NCI-H82 treated with DMSO at 0.1 percent for 48 hours (cell line): ENCODE results near the gene CELA2B.
"Not testable (repeated sequence)": the region's sequence is repeated elsewhere in the genome, so short reads cannot be mapped to it uniquely, and the experiment has no call there.

Experiments used
- DNase-seq: peaks from one replicate; lab custom pipeline; 2025; ENCODE audit not compliant: unreplicated experiment; lab: John Stamatoyannopoulos, UW

CELA2B gene

DNA sequence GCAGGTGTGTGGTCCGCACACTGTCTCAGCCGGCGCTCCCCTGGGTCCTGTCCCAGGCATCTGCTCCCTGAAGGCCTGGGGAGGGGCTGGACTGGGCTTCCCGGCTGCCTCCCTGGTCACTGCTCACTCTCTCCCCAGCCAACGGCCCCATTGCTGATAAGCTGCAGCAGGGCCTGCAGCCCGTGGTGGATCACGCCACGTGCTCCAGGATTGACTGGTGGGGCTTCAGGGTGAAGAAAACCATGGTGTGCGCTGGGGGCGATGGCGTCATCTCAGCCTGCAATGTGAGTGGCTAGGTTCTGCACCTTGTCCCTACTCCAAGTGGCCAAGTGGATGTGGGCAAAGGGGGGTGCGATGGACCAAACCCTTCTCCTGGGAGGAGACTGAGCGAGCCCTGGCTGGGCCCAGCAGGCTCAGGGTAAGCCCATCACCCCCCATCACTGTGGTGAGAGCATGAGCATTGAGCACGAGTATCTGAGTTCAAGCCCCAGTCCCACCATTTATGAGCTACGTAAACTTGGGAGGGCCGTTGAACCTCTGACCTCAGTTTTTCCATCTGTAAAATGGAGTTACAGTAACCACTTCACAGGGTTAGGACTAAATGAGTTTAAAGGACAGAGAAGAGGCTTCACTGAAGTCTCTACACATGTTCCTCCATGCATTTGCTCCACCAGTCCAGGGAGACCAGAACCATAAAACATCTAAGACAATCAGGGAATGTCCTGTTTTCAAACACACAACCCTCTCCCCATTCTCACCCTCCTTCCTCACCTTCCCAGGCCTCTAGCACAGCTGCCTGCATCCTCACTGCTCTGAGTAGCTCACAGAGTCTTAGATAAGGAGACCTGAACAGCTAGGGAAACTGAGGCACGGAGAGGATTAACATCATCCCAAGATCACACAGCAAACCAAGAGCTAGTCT, 31.2 kb upstream of the CELA2B start:
- DNase-seq: no peak

DNA sequence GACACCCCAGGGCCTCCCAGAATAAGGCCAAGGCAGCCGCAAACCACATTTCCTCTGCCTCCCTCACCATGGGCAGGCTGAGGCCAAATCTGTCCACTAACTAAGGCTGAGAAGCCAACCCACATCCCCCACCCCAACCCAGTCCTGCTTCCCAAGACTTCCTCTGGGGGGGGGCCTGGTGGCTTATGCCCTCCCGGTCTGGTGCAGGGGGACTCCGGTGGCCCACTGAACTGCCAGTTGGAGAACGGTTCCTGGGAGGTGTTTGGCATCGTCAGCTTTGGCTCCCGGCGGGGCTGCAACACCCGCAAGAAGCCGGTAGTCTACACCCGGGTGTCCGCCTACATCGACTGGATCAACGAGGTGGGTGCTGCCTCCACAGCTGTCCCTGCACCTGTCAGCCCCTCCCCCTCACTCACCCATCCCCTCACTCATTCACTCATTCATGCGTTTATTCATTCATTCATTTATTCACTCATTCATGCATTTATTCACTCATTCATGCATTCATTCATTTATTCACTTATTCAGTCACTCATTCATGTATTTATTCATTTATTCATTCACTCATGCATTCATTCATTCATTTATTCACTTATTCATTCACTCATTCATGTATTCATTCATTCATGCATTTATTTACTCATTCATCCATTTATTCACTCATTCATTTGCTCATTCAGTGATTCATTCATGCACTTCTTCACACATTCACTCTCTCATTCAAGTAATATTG, 30.3 kb upstream of the CELA2B start:
- no peak for DNase-seq

DNA sequence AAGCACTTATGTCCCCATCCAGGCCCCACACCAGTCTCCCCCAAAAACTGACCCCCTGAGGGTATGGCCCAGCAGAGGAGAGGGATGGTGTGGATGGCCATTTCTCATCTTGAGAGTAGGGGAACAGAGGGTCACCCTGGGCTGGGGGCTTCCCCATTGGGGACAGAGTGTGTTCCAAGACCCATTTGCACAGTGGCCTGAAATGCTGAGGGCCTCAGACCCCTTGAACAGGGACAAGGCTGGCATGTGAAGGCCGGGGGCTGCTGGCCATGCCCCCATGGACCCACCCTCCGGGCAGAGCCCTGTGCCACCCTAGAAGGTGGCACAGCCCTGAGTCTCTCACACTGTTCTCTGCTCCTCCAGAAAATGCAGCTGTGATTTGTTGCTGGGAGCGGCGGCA, 29.7 kb upstream of the CELA2B start:
- DNase-seq: no peak

DNA sequence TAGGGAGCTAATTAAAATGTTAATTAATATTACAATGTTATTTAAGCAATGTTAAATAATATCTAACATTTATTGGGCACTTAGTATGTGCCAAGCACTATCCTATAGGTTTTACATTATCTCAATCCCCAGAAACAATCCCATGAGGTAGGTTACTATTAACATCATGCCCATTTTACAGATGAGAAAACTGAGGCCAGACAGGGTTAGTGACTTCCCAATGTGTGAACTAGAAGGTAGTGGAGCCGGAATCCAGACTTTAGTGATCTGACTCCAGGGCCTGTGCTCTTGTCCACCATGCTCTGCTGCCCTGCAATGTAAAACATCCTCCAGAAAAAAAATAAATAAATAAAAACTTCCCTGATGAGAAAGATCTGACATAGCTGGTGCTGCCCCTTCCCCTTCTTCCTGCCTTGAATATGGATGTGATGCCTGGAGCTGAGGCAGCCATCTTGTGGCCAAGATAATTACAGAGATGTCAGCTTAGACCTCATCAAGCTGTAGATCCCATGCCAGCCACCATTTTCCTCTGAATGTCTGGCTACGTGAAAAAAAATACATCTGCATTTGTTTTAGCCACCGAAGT, 26.9 kb upstream of the CELA2B start:
- DNase-seq: no peak

DNA sequence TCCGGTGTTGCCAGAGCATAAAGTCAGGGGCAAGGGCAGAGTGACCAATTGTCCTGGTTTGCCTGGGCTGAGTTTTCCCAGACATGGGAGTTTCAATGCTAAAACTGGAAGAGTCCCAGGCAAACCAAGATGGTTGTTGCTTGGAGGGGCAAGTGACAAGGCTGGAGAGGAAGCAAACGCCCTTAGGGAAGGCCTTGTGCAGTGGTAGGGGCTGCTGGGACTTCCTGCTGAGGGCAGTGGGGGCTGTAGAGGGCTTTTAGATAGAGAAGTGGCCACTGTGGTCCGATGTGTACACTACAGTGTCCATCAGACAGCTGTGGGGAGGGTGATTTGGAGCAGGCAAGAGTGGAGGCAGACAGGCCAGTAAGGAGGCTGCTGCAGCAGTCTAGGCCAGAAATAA, 26.3 kb upstream of the CELA2B start:
- DNase-seq: no peak

- no peak for DNase-seq
Measured at GRCh38 chr1:15451014-15451722, 24.7 kb upstream of the CELA2B start.

DNA sequence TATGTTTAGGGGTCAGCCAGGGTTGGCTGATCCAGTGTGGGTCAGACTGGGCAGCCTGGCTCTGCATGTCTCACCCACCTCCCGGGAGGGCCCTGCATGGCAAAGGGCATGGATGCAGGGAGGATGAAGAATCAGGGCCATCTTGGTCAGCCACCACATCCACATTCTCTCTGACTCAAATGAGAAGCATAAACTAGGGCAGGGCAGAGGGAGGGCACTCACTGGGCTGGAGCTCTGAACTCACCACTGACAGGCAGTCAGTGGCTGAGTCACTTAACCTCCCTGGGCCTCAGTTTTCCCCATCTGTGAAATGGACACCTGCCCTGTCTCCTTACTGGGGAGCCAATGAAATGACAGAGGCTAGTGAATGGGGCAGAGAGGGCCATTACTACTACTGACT, 23.7 kb upstream of the CELA2B start:
- no peak for DNase-seq

DNA sequence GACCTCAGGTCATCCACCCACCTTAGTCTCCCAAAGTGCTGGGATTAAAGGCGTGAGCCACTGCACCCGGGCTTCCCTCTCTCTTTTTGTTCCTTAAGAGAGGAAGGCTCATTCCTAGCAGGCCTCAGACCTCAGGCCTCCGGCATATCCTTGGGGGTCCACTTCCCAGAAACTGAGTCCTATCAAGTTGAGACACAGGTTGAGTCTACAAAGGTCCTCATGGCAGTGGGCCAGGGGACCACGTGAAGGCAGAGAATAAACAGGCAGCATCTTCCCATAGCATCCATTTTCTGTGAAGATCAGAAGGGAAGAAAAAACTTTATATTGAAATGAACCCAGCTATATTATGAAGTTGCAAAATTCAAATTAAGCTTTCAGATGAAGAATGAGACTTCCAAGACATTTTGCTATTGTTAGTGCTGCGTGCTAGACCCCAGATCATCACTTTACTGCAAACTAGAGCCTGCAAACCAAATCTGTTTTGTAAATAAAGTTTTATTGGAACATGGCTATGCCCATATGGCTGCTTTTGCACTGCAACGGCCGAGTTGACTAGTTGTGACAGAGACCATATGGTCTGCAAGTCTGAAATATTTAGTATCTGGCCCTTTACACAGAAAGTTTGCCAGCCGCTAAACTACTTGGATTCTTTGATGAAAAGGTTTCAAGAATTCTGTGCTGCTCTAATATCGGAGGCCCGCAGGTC, 22.9 kb upstream of the CELA2B start:
- DNase-seq: no peak

- no peak for DNase-seq
Measured at GRCh38 chr1:15453734-15454133, 22.2 kb upstream of the CELA2B start.

- no peak for DNase-seq
Measured at GRCh38 chr1:15454256-15454655, 21.6 kb upstream of the CELA2B start.

DNA sequence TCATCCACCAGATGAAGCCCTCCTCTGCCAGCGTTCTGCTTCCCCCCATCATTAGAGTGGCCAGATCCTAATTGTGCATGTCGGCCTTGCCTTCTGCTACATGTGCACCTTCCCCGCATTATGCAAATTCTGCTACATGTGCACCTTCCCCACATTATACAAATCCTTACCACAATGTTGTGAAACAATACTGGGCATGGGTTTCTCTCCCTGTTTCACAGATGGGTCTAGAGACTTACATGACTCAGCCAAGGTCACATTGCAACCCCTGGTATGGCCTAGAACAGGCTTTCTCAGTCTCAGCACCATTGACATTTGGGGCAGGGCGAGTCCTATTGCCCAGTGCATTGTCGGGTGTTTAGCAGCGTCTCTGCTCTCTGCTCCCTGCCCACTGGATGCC, 20.4 kb upstream of the CELA2B start:
- DNase-seq: no peak

GRCh38 chr1:15456313-15456954, 19.5 kb upstream of the CELA2B start, which contains the start of gene CELA2A:
TSS of gene CELA2A (plus strand) at chr1:15456732. CDS start at chr1:15456754, 22 bp downstream.
- DNase-seq: no peak

- no peak for DNase-seq
Measured at GRCh38 chr1:15457585-15457984, 18.3 kb upstream of the CELA2B start.

DNA sequence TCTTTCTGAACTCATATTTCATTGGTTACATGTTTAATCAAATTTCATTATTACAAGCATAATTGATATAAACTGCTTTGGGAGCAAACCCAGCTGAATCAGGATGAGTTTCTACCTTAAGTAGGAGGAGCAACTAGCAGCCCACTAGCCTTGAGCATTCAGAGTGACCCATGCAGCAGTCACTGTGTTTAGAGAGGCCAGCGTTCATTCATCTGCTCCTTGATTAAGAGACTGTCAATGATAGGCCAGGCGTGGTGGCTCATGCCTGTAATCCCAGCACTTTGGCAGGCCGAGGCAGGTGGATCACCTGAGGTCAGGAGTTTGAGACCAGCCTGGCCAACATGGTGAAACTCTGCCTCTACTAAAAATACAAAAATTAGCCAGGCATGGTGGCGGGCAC, 17.5 kb upstream of the CELA2B start:
- not testable (repeated sequence) for DNase-seq

GRCh38 chr1:15459771-15460707, 15.9 kb upstream of the CELA2B start:
- DNase-seq: no peak

GRCh38 chr1:15460708-15461095, 15.2 kb upstream of the CELA2B start:
- DNase-seq: no peak

GRCh38 chr1:15463064-15463800, 12.7 kb upstream of the CELA2B start:
- DNase-seq: not testable (repeated sequence)

- not testable (repeated sequence) for DNase-seq
Measured at GRCh38 chr1:15463926-15464322, 12.0 kb upstream of the CELA2B start.
